HUDEP-2 (cell line): ENCODE results near the gene PCBP4.
"Not testable (repeated sequence)": the region's sequence is repeated elsewhere in the genome, so short reads cannot be mapped to it uniquely, and the experiment has no call there.

ENCODE experiments used
- DNase-seq, 76 experiments: peaks; one replicate each; lab custom pipeline; 2025; ENCODE audit not compliant: unreplicated experiment in 76 of 76; lab: John Stamatoyannopoulos, UW

PCBP4 gene

DNA sequence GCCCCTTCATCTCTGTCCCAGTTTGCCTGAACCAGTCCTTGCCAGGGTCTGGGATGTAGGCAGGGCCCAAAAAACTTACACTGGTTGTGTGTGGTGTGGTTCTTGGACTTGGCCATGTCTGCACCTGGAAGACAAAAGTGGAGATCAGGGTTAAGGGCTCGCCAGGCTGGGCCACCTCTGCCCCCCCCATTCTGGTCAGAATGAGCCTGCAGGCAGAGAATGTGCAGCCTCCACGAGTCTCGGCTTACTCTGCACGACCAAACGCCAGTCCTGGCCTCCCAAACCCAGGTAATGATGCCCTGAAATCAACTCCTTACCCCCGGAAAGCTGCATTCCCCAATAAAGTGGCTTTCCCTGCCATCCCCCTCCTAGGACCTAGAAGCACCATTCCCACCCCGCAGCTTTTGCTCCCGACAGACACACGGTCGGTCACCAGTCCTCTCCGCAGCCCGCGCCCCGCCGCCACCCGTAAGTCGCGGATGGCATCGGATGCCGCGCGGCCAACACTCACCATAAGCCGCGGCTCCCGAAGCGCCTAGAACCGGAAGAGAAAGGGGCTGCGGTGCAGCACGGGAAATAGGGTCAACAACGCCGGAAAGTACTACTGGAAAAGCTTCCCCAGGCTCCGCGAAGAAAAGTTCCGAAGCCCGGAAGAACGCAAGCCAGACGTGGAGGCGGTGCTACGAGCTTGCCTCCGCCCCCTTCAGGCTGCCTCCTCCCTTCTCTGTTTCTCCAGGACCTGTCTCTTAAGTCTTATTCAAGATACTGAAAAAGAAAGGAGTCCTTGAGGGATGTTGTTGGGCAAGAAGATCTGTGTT is 28.3 kb upstream of the PCBP4 start, which contains the start of gene RPL29:
Gene RPL29 (minus strand): TSS at position 550 of the 818 bp plus-strand sequence. CDS start 434 bp downstream, at position 116.
- peak in 74 of 76 experiments; percentile 35 to 94 (median 87) for DNase-seq

GRCh38 chr3:51994530-51994929 is 27.3 kb upstream of the PCBP4 start:
- peak in 1 of 76 experiments; percentile 18 for DNase-seq

- DNase-seq, result not testable (repeated sequence)
Measured at GRCh38 chr3:51993657-51994056, 26.4 kb upstream of the PCBP4 start.

GRCh38 chr3:51992017-51992682 is 24.9 kb upstream of the PCBP4 start:
- no peak for DNase-seq

DNA sequence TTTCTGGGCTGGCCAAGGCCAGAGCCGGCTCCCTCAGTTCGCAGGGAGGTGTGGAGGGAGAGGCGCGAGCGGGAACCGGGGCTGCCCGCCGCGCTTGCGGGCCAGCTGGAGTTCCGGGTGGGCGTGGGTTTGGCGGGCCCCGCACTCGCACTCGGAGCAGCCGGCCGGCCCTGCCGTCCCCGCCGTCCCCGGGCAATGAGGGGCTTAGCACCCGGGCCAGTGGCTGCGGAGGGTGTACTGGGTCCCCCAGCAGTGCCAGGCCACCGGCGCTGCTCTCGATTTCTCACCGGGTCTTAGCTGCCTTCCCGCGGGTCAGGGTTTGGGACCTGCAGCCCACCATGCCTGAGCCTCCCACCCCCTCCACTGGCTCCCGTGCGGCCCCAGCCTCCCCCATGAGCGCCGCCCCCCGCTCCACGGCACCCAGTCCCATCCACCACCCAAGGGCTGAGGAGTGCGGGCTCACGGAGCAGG is 23.3 kb upstream of the PCBP4 start:
- DNase-seq, result not testable (repeated sequence)

- no peak for DNase-seq
Measured at GRCh38 chr3:51988286-51989146, 21.3 kb upstream of the PCBP4 start.

- peak in 3 of 76 experiments; percentile 8 to 36 (median 25) for DNase-seq
Measured at GRCh38 chr3:51987568-51987967, 20.3 kb upstream of the PCBP4 start.

GRCh38 chr3:51986010-51986947 is 19.0 kb upstream of the PCBP4 start:
- DNase-seq, result no peak

- no peak for DNase-seq
Measured at GRCh38 chr3:51985063-51985462, 17.8 kb upstream of the PCBP4 start.

GRCh38 chr3:51984269-51984647 is 17.0 kb upstream of the PCBP4 start:
- no peak for DNase-seq

GRCh38 chr3:51983578-51984268 is 16.5 kb upstream of the PCBP4 start:
- no peak for DNase-seq

GRCh38 chr3:51982838-51983577 is 15.8 kb upstream of the PCBP4 start, which contains the start of gene ACY1:
Gene ACY1, plus strand, starts transcription at chr3:51983535. Its CDS starts 530 bp downstream, at chr3:51984065.
- peak in 72 of 76 experiments; percentile 56 to 92 (median 78) for DNase-seq

DNA sequence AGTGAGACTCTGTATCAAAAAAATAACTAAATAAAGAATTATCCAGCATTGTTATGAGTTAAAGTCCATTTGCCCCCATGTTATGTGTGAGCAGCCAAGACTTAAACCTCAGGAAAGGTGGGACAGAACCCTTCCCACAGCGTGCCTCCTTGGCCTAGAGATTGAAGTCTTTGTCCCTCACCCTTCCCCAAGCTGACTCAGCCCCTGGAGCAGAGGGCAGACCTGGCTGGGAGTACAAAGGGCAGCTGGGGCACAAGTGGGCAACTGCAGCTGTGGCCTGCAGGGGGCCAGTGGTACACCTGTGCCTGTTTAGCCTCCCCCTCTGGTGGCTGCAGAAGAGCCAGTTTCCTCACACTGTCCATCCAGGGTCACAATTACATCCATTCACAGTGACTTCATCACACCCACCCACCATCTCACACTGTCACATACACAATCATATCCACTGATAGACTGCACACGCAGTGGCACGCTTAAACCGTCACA is 15.1 kb upstream of the PCBP4 start:
- DNase-seq, result peak in 58 of 76 experiments; percentile 13 to 71 (median 50)

- DNase-seq, result no peak
Measured at GRCh38 chr3:51980253-51980652, 13.0 kb upstream of the PCBP4 start.

DNA sequence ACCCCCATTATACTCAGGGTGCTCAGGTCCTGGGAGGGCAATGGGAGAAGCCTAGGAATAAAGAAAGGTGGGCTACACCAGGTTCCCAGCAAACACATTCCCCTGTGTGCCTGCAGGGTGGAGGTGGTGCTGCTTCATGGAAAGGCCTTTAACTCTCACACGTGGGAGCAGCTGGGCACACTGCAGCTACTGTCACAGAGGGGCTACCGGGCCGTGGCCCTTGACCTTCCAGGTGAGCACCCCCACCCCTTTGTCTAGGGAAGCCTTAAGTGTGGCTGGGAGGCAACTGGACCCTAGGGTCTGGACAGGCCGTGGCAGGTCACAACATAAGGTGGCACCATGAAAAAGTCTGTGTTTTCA is 10.9 kb upstream of the PCBP4 start:
- DNase-seq, result no peak

DNA sequence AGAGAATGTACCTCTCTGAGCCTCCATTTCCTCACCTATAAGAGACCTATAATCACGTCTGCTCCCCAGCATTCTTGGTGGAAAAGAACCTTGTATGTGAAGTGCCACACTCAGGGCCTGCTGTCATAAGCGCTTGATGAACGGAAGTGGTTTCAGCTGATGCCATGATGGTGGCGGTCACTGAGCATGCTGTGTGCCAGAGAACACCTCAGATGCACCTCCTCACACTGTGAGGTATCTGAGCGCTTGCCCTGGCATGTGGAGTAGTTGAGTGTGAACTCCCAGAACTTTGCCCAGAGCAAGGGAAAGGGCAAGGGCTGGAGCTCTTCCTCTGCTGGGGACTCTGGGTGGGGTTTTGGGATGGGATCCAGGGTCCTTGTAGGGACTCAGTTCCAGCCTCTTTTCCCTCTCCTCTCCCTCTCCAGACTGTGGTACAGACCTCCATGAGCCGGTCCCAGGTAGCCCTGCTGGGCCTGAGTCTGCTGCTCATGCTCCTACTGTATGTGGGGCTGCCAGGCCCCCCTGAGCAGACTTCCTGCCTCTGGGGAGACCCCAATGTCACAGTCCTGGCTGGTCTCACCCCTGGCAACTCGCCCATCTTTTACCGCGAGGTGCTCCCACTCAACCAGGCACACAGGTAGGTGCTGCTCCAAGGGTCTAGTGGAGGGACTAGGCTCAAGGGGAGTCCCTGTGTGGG is 10.3 kb upstream of the PCBP4 start:
- no peak for DNase-seq

- DNase-seq, result peak in 32 of 76 experiments; percentile 14 to 58 (median 27)
Measured at GRCh38 chr3:51975852-51976549, 8.7 kb upstream of the PCBP4 start.
